ENCODE results near the gene RALGAPA2.

GRCh38 chr20:20535051-20535450 lies 177.4 kb downstream of the RALGAPA2 start:
- TF ChIP-seq POLR2AphosphoS5 (IDR thresholded peaks at IDR 0.05; ENCODE audit: low read depth) (no peak), CTCF (conservative IDR thresholded peaks at IDR 0.05; ENCODE audit: low read depth in 2 of 2) (no peak), EZH2 (IDR thresholded peaks at IDR 0.05; ENCODE audit: low read depth, unreplicated experiment) (no peak)
